Measurements from ENCODE around the gene FHIT. TPM values are rescaled to one million over a fixed set of nuclear protein-coding genes. Genes with fewer than 3 reads are reported as not detected.

Gene FHIT
- total RNA-seq, 4 donors from 2014 or later = 5.0 to 15.3 (median 8.3) TPM

DNA sequence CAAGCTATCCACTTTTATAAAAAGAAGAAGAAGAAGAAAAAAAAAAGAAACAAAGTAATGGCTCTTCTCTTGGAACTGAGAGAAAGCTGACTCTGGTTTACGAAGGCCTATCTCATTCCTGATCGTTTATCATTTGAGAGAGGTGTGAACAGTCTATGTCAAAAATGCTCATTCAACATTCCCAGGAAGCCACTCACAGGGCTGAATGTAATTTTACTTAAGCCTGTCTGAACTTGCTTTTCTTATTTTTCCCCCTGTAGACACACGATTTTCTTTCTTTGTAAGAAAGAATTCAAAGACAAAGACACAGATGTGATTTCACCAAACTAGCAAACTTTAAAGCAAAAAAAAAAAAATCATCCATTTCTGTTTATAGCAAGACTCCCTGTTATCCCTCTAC is 805.8 kb downstream of the FHIT start:
- H3K4me3 ChIP-seq (ENCODE audit: low read depth, poor library complexity, severe bottlenecking) = no peak overlapping the region
- no peak for DNase-seq (ENCODE audit: low spot score in 2 of 2)
- intact Hi-C loops (cut with DNase I; ENCODE audit: low total_unique reads) = no loop called here
- WGBS, 2 donors = 35 to 52% methylated on average over 3 of the region's 3 CpGs
- TF ChIP-seq, protein P1, sequence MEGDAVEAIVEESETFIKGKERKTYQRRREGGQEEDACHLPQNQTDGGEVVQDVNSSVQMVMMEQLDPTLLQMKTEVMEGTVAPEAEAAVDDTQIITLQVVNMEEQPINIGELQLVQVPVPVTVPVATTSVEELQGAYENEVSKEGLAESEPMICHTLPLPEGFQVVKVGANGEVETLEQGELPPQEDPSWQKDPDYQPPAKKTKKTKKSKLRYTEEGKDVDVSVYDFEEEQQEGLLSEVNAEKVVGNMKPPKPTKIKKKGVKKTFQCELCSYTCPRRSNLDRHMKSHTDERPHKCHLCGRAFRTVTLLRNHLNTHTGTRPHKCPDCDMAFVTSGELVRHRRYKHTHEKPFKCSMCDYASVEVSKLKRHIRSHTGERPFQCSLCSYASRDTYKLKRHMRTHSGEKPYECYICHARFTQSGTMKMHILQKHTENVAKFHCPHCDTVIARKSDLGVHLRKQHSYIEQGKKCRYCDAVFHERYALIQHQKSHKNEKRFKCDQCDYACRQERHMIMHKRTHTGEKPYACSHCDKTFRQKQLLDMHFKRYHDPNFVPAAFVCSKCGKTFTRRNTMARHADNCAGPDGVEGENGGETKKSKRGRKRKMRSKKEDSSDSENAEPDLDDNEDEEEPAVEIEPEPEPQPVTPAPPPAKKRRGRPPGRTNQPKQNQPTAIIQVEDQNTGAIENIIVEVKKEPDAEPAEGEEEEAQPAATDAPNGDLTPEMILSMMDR (IDR thresholded peaks at IDR 0.05) = no peak
- TF ChIP-seq POLR2A (IDR thresholded peaks at IDR 0.05) = no peak

DNA sequence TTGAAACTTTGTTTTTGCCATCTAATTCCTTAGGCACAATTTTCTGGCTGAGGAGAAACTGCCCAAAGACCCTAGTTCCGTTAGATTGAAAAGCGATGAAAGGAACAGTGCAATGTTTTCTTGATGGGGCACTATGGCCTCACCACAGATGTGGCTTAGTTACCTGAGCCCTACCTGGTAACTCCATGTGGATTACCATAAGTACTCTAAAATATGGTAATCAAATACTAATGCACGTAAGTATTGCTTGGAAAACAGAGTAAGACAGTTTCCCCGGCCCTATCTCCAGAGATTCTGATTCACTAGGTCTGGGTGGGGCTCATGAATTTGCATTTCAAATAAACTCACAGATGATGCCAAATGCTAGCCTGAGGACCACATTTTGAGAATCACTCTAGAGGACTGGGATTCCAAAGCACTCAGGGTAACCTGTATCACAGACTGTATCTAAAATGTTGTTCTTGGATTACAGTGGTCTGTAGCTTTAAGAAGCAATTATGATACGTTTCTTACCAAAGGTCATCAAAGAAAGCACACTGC is 806.3 kb downstream of the FHIT start:
- DNase-seq (ENCODE audit: low spot score in 2 of 2) = no peak
- 59 to 60% methylated on average over 5 of the region's 5 CpGs for WGBS, 2 donors
- no peak for TF ChIP-seq POLR2A (IDR thresholded peaks at IDR 0.05)
- TF ChIP-seq, protein P1 (IDR thresholded peaks at IDR 0.05) = no peak
- intact Hi-C loops (cut with DNase I; ENCODE audit: low total_unique reads) = no loop called here
- no peak overlapping the region for H3K4me3 ChIP-seq (ENCODE audit: low read depth, poor library complexity, severe bottlenecking)

DNA sequence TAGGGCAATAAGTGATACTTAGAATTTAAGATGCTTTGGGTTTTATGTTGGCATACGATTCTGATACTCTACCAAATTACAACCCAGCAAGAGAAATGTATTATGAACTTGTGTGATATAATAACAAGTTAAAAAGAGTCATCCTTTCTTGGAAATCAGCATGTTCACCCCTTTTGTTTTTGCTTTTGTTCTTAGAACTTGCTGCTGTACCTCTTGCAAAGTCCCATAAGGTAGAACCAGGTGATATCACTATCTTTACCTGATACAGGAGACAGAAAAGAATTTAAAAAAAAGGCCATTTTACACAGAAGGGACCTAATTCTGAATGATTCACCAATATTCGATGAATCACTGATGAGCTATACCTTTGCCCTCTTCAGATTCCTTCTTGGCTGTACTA is 810.4 kb downstream of the FHIT start:
- WGBS, 2 donors = 91 to 95% methylated on average over 2 of the region's 2 CpGs
- intact Hi-C loops (cut with DNase I; ENCODE audit: low total_unique reads) = no loop called here
- no peak for DNase-seq (ENCODE audit: low spot score in 2 of 2)
- TF ChIP-seq POLR2A (IDR thresholded peaks at IDR 0.05) = no peak
- TF ChIP-seq, protein P1 (IDR thresholded peaks at IDR 0.05) = no peak
- no peak overlapping the region for H3K4me3 ChIP-seq (ENCODE audit: low read depth, poor library complexity, severe bottlenecking)

DNA sequence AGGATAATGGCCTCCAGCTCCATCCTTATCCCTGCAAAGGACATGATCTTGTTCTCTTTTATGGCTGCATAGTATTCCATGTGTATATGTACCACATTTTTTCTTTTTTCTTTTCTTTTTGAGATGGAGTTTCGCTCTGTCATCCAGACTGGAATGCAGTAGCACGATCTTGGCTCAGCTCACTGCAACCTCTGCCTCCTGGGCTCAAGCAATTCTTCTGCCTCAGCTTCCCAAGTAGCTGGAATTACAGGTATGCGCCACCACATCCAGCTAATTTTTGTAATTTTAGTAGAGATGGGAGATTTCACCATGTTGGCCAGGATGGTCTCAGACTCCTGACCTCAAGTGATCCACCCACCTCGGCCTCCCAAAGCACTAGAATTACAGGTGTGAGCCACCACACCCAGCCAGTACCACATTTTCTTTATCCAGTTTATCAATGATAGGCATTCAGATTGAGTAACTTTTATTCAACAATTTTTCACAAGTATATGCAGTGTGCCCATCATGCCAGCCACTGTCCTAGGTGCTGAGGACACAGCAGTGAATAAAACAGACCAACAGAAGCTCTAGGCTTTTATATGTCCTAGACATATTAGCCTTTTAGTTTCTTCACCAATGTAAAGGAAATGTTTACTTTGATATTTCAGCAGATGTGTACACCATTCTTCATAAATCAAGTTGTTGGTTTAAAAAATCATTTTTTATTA is 815.2 kb downstream of the FHIT start:
- no peak for TF ChIP-seq POLR2A (IDR thresholded peaks at IDR 0.05)
- TF ChIP-seq, protein P1 (IDR thresholded peaks at IDR 0.05) = no peak
- H3K4me3 ChIP-seq (ENCODE audit: low read depth, poor library complexity, severe bottlenecking) = no peak overlapping the region
- WGBS, 2 donors = 96 to 98% methylated on average over 4 of the region's 4 CpGs
- intact Hi-C loops (cut with DNase I; ENCODE audit: low total_unique reads) = no loop called here
- no peak for DNase-seq (ENCODE audit: low spot score in 2 of 2)

DNA sequence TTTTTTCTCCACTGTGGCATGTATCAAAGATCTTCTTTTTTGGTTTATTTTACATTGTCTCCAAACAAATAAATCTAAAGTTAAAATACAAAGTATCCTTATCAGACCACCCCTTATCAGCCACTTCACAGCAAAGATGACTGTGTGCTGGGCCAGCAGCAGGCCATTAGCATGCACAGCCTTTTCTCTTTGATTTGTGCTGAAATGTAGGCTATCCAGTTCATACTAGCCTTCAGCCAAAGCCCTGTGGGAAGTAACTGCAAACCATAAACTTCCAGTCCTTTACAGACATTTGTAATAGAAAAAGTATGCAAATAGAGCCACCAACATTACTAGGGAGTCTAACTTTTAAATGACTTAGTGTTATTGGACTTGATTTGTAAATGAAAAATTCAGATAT is 816.3 kb downstream of the FHIT start:
- no peak for DNase-seq (ENCODE audit: low spot score in 2 of 2)
- intact Hi-C loops (cut with DNase I; ENCODE audit: low total_unique reads) = no loop called here
- TF ChIP-seq POLR2A (IDR thresholded peaks at IDR 0.05) = no peak
- TF ChIP-seq, protein P1 (IDR thresholded peaks at IDR 0.05) = no peak

DNA sequence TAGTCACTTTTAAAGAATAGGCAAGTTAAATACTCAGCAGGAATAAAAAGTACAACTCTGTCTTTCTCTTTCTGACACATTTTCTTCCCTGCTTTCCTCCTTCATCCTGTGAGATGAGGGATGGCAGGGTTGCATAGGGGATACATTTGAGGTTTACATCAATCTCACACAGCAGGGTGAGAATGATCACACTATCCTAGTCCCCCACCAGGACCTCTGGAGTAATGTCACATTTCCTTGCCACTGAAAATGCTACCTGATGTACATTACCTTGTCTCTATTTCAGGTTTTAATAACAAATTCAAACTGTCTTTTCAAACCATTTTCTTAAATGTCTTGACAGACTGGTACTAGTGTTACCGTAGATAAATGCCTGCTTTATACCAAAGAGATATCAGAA is 816.9 kb downstream of the FHIT start:
- WGBS, 2 donors = 41 to 89% methylated on average over 1 of the region's 1 CpG
- H3K4me3 ChIP-seq (ENCODE audit: low read depth, poor library complexity, severe bottlenecking) = no peak overlapping the region
- DNase-seq (ENCODE audit: low spot score in 2 of 2) = no peak
- TF ChIP-seq, protein P1 (IDR thresholded peaks at IDR 0.05) = no peak
- TF ChIP-seq POLR2A (IDR thresholded peaks at IDR 0.05) = no peak
- intact Hi-C loops (cut with DNase I; ENCODE audit: low total_unique reads) = no loop called here

More for the DNA sequence above, 816.3 kb downstream of the FHIT start:
- no peak overlapping the region for H3K4me3 ChIP-seq (ENCODE audit: low read depth, poor library complexity, severe bottlenecking)
